Stimulated activated CD4-positive, alpha-beta T cell treated with anti-CD3 and anti-CD28 coated beads, Interleukin-2, amount 100 ng/mL, for 24 hours (primary cell): ENCODE results near the gene UBE2U.
"Not testable (repeated sequence)": the region's sequence is repeated elsewhere in the genome, so short reads cannot be mapped to it uniquely, and the experiment has no call there.

Experiments
- DNase-seq, 2 donors: peaks; one replicate each; pipeline ENCODE4 v3.0.0-alpha.2; 2020

The UBE2U gene

DNA sequence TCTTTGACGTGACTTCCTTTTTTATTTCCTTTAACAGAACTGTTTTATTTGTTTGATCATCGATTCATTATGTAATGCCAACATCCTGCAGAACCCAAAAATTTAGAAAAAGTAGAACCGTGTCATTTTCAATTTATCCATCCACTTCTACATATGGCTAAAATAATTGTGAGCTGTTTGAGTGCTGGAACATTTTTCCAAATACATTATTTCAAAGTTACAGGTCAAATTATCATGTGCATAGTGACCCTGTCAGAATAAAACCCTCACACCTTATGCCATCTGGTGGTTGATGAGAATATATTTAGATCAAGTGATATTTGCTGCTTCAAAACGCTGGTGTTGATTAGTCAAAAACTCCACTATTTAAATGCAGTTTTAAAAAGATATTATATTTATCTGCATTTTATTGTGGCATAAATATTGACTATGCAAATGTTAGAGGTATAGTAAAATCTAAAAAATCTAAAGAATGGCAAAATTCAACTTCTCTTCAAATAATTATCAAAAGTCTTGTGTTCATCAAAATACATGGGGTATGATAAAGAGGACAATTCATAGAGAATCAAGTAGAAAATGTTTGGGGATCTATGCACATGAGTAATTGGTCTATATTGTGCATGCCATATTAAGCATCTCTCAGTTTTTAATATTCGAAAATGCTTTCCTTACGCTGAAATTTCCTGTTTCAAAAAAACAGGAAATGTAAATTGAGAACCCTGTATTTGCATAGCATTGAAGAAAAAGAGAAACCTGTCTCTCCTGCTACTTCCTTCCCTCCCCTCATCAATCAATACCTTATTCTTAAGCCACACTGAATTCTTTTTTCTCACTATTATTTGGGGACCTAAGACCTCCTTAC lies 39.7 kb downstream of the UBE2U start:
- DNase-seq: no peak

DNA sequence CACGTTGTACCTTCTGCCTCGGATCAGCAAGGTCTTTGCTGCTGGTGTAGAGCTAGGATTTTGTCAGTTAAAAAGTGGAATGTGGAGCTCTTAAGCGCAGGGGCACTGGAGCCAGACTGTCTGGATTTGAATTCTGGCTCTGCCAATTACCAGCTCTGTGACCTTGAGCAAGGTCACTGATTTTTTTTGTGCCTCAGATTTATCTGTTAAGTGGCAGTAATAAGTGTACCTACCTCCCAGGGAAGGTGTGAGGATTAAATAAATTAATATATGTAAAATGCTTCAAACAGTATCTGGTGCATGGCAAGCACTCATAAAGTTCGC lies 40.3 kb downstream of the UBE2U start:
- DNase-seq: no peak

- DNase-seq: no peak
Observed at GRCh38 chr1:64245495-64245894, 42.1 kb downstream of the UBE2U start.

GRCh38 chr1:64246294-64246917 lies 43.0 kb downstream of the UBE2U start:
- no peak for DNase-seq

DNA sequence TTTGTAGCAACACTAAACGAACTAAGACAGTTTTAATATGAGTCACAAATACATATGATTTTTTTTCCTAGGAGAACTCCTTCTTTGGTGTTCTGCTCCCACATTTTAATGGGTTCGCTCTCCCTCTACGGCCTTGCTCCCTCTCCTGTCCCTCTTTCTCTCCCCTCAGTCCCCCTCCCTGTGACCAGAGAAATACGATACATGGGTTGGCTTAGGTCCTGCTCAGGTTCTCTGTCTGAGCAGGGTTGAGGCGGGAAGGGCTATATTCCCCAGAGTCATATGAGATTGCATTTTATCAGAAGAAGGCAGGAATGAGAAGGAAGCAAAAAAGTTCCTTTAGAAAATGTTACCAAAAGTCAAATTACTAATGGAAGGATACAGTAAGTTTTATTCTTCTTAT lies 44.6 kb downstream of the UBE2U start:
- no peak for DNase-seq

DNA sequence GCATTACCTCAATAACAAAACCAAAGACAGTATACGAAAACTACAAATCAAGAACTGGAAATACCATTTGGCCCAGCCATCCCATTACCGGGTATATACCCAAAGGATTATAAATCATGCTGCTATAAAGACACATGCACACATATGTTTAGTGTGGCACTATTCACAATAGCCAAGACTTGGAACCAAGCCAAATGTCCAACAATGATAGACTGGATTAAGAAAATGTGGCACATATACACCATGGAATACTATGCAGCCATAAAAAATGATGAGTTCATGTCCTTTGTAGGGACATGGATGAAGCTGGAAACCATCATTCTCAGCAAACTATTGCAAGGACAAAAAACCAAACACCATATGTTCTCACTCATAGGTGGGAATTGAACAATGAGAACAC lies 47.0 kb downstream of the UBE2U start:
- DNase-seq: not testable (repeated sequence)

- DNase-seq: no peak
Observed at GRCh38 chr1:64251971-64252370, 48.5 kb downstream of the UBE2U start.

- DNase-seq: not testable (repeated sequence)
Observed at GRCh38 chr1:64257233-64257632, 53.8 kb downstream of the UBE2U start.

DNA sequence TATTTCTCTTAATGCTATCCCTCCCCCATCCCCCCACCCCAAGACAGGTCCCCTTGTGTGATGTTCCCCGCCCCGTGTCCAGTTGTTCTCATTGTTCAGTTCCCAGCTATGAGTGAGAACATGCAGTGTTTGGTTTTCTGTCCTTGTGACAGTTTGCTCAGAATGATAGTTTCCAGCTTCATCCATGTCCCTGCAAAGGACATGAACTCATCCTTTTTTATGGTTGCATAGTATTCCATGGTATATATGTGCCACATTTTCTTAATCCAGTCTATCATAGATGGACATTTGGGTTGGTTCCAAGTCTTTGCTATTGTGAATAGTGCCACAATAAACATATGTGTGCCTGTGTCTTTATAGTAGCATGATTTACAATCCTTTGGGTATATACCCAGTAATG lies 55.0 kb downstream of the UBE2U start:
- DNase-seq: not testable (repeated sequence)

DNA sequence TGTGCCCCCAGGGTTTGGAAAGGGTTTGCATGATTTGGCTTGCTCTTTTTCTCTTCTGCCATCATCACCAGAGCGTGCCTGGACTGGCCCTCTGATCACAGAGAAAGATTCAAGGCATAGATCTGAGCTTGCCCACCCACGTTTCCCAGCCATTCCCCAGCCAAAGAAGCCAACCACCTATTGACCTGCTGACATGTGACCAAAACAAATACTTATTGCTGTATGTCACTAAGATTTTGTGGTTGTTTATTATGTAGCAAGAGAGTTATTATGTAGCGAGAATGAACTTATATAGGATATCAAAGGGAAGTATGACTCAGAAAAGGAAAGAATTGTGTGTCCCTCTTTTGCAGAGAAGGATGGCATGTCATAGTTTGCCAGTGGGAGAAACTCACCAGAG lies 59.9 kb downstream of the UBE2U start:
- DNase-seq: no peak

- no peak for DNase-seq
Observed at GRCh38 chr1:64263856-64264255, 60.4 kb downstream of the UBE2U start.

- no peak for DNase-seq
Observed at GRCh38 chr1:64265141-64265540, 61.7 kb downstream of the UBE2U start.

- no peak for DNase-seq
Observed at GRCh38 chr1:64266991-64267390, 63.6 kb downstream of the UBE2U start.

GRCh38 chr1:64268653-64269557 lies 65.5 kb downstream of the UBE2U start:
- DNase-seq: peak; percentile 67 to 72

GRCh38 chr1:64269558-64269884 lies 66.1 kb downstream of the UBE2U start:
- no peak for DNase-seq

- no peak for DNase-seq
Observed at GRCh38 chr1:64280001-64280400, 76.6 kb downstream of the UBE2U start.

DNA sequence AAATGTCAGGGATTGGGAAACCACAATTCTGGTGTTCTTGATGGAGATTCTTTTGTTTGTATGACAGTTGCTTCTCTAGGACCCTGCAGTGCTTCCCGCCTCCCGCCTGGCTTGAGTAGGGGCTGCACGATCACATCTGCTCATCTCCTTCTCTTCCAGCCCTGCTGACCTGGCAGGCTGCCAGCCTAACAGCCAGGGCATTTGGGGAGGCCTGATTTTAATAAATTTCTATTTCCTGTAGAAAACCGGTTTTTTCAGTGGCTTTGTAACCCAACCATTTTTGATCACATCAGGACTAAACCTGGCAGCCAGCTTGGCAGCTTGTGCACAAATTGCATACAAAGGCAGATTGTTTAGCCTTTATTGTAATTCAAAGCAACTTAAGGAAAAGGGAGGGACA lies 78.9 kb downstream of the UBE2U start:
- DNase-seq: no peak

DNA sequence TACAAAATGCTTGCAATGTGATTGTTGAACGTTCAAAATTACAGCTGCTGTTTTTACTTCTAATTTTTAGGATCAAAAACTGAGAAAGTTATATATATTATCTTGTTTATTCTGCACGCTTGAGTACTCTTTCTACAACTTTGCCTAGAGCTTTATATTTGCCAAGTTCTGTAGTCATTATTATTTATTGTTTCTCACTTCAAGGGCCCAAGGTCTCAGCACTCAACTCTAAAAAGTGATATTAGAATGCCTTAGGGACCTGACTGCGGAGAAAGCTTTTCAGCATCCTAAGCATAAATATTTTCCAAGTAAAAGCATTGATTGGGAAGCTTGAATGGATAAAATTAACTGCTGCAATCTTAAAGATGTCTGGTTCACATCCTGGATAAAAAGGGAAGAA lies 83.6 kb downstream of the UBE2U start:
- DNase-seq: no peak

DNA sequence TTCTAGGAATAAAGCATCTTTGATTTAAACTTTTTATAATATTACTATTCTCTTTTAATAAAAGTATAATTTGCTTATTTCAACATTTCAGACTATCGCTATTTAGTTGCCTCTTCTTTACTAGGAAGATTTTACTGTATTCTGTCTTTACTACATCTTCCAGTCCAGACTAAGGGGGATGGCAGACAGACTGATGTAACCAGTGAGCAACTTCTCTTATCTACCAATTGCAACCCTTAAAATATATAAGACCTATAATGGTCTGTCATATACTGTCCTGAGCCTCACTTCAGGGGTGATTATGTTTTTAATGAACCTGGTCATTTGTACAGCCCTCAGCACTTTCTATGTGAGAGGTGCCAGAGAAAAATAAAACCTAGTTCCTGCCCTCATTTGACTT lies 87.0 kb downstream of the UBE2U start:
- no peak for DNase-seq

DNA sequence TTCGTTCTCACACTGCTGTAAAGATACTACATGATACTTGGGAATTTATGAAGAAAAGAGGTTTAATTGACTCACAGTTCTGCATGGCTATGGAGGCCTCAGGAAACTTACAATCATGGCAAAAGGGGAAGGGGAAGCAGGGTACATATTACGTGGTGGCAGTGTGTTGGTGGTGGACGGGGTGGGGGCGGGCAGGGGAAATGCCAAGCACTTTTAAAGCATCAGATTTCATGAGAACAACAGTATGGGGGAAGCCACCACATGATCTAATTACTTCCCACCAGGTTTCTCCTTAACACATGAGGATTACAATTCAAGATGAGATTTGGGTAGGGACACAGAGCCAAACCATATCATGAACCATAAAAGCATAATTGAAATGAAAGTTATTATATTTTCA lies 88.5 kb downstream of the UBE2U start:
- DNase-seq: no peak

- no peak for DNase-seq
Observed at GRCh38 chr1:64292399-64292798, 89.0 kb downstream of the UBE2U start.

DNA sequence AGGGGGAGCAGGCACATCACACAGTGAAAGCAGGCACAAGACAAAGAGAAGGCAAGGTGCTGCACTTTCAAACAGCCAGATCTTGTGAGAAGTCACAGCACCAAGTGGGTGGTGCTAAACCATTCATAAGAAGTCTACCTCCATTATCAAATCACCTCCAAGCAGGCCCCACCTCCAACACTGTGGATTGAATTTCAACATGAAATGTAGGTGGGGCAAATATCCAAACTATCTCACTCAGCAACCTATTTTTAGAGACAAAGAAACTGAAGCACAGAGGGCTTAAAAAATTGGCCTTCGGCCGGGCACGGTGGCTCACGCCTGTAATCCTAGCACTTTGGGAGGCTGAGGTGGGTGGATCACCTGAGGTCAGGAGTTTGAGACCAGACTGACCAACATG lies 90.4 kb downstream of the UBE2U start:
- no peak for DNase-seq

DNA sequence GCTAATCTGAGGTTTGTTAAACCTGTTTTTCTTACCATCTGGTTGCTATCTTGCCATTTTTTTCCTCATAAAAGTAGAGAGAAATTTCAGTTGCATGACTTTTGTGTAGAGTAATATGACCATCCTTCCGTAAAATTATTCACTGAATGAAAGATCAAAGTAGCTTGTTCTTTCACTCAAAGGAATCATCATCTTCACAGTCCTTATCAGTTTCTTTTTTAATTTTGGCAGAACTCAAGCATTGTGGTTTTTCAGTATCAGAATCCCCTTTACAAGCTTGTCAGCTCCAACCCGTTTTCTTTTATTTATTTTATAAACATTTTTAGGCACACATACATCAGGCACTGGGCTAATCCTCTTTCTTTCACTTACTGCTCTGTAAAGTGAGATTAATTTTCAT lies 91.7 kb downstream of the UBE2U start:
- no peak for DNase-seq

DNA sequence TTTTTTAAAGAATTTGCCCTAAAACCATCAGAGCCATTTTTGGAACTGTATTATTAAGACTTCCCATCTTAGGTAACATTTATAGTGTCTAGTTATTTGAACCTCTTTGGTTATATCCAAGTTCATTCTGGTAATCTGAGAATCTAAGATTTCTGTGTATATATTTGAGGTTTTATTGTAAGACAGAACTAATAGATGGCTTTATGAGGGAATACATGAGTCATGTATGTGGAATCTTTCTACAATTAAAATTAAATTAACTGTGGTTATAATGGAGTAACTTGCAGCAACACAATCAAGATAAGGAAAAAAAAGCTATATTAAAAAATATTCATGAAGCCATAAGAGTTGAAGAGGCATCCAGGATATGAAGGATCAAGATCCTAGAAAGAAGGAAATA lies 92.1 kb downstream of the UBE2U start:
- no peak for DNase-seq
